GM18508 (cell line): ENCODE data around the gene FGF21.
"Not testable (repeated sequence)": the region's sequence is repeated elsewhere in the genome, so short reads cannot be mapped to it uniquely, and the experiment has no call there.

Source experiments
- ATAC-seq: cut with Tn5 transposase; IDR thresholded peaks from one replicate; pipeline ENCODE4 v1.9.1; 2021; ENCODE audit warnings: moderate number of reproducible peaks; ENCODE audit not compliant: insufficient read depth, unreplicated experiment

The FGF21 gene

GRCh38 chr19:48750771-48751504 lies 4.4 kb upstream of the FGF21 start:
- no peak for ATAC-seq

GRCh38 chr19:48751845-48752495 lies 3.4 kb upstream of the FGF21 start:
- ATAC-seq, result no peak

GRCh38 chr19:48752496-48753365 lies 2.6 kb upstream of the FGF21 start, which contains the start of gene FUT1:
FUT1 (minus strand) TSS chr19:48752641; CDS start chr19:48751281, 1,360 bp downstream.
- ATAC-seq, result no peak

GRCh38 chr19:48755787-48756186 lies 463 bp downstream of the FGF21 start:
- ATAC-seq, result no peak

- ATAC-seq, result no peak
These were observed 888 bp downstream of the FGF21 start for GRCh38 chr19:48756212-48756611.

GRCh38 chr19:48756686-48757085 lies 1.4 kb downstream of the FGF21 start:
- ATAC-seq, result no peak

GRCh38 chr19:48757089-48757675 lies 1.9 kb downstream of the FGF21 start:
- no peak for ATAC-seq

GRCh38 chr19:48757741-48758144 lies 2.4 kb downstream of the FGF21 start:
- ATAC-seq, result no peak

GRCh38 chr19:48760504-48761205 lies 5.3 kb downstream of the FGF21 start:
- no peak for ATAC-seq

GRCh38 chr19:48765816-48766215 lies 10.5 kb downstream of the FGF21 start:
- not testable (repeated sequence) for ATAC-seq

GRCh38 chr19:48768171-48768753 lies 12.9 kb downstream of the FGF21 start:
- ATAC-seq, result not testable (repeated sequence)

- ATAC-seq, result no peak
These were observed 13.8 kb downstream of the FGF21 start for GRCh38 chr19:48768994-48769713.

GRCh38 chr19:48770266-48770665 lies 14.9 kb downstream of the FGF21 start:
- ATAC-seq, result no peak

- ATAC-seq, result no peak
These were observed 15.6 kb downstream of the FGF21 start for GRCh38 chr19:48770734-48771472.

GRCh38 chr19:48772503-48772953 lies 17.2 kb downstream of the FGF21 start:
- no peak for ATAC-seq

- ATAC-seq, result no peak
These were observed 21.8 kb downstream of the FGF21 start for GRCh38 chr19:48777139-48777538.

- ATAC-seq, result no peak
These were observed 22.4 kb downstream of the FGF21 start for GRCh38 chr19:48777720-48778119.

- ATAC-seq, result no peak
These were observed 24.3 kb downstream of the FGF21 start for GRCh38 chr19:48779636-48780035.
